Measurements from ENCODE around the gene NUCB1.

- TF ChIP-seq CTCF (IDR thresholded peaks at IDR 0.05) (no peak), POLR2AphosphoS5 (IDR thresholded peaks at IDR 0.05) (no peak), POLR2A (IDR thresholded peaks at IDR 0.05) (no peak)
Observed at GRCh38 chr19:48862827-48863226, 37.3 kb upstream of the NUCB1 start.
